K562 (cell line): ENCODE data around the gene RHBG. TPM values are rescaled to one million over a fixed set of nuclear protein-coding genes. Genes with fewer than 3 reads are reported as not detected.

Experiments used
- ATF4 ChIP-seq: fragments of 450-650 bp; formaldehyde crosslinking; IDR thresholded peaks from 2 replicates; pipeline ENCODE4 v1.4.0; 2022; ENCODE audit warnings: mild to moderate bottlenecking, moderate library complexity
- CREM ChIP-seq: IDR thresholded peaks from 2 replicates; pipeline ENCODE4 v1.6.1; 2014; ENCODE audit warnings: antibody characterized with exemption, low read depth
- FOXJ2 ChIP-seq: fragments of 200-800 bp; sonication (Bioruptor generic); IDR thresholded peaks from 2 replicates; pipeline ENCODE4 v1.6.1; 2016; ENCODE audit warnings: missing genetic modification characterization, missing compliant biosample characterization
- FOXM1 ChIP-seq, 2 experiments: fragments of 450-650 bp in 1 of 2; sonication (generic) in 1 of 2; formaldehyde crosslinking in 1 of 2; IDR thresholded peaks; 2 replicates each; pipeline versions ENCODE4 v1.6.1 to v1.9.0; 2017 to 2022; ENCODE audit warnings: low read depth in 2 of 2, mild to moderate bottlenecking in 2 of 2, missing genetic modification reagents in 1 of 2, moderate library complexity in 1 of 2
- FUS ChIP-seq: fragments of 200-400 bp; formaldehyde crosslinking; optimal IDR thresholded peaks from 2 replicates; pipeline ENCODE3; 2017; ENCODE audit warnings: low read depth, low read length
- GTF2E2 ChIP-seq: fragments of 200-800 bp; sonication (Bioruptor generic); IDR thresholded peaks from 2 replicates; pipeline ENCODE4 v1.6.1; 2016; ENCODE audit warnings: missing genetic modification characterization, missing compliant biosample characterization
- HCFC1 ChIP-seq: IDR thresholded peaks from 2 replicates; pipeline ENCODE4 v1.6.1; 2012; ENCODE audit warnings: low read depth, low read length, improper control_type of control experiment
- SIRT6 ChIP-seq: IDR thresholded peaks from one replicate; pipeline ENCODE4 v1.6.1; 2012; ENCODE audit warnings: low read depth, mild to moderate bottlenecking, control low read depth, inconsistent platforms, low read length, moderate library complexity
- TCF3 ChIP-seq: sonication (generic); formaldehyde crosslinking; IDR thresholded peaks from 2 replicates; pipeline ENCODE4 v1.4.0; 2020; ENCODE audit warnings: mild to moderate bottlenecking, missing genetic modification reagents
- TEAD2 ChIP-seq: fragments of 450-650 bp; IDR thresholded peaks from 2 replicates; pipeline ENCODE4 v1.6.1; 2016; ENCODE audit warnings: missing genetic modification characterization, control low read depth, missing compliant biosample characterization
- YBX1 ChIP-seq: fragments of 450-650 bp; IDR thresholded peaks from 2 replicates; pipeline ENCODE4 v1.7.1; 2016; ENCODE audit warnings: mild to moderate bottlenecking
- ZBTB26 ChIP-seq: fragments of 450-650 bp; formaldehyde crosslinking; IDR thresholded peaks from 2 replicates; pipeline ENCODE4 v1.4.0; 2022; ENCODE audit warnings: missing genetic modification characterization
- ZFPM2 ChIP-seq: fragments of 250-450 bp; sonication (Bioruptor Pico); IDR thresholded peaks from 2 replicates; pipeline ENCODE4 v1.5.1; 2022; ENCODE audit warnings: mild to moderate bottlenecking
- ZNF143 ChIP-seq: sonication (generic); formaldehyde crosslinking; IDR thresholded peaks from 2 replicates; pipeline ENCODE4 v1.9.0; 2022; ENCODE audit warnings: mild to moderate bottlenecking, missing genetic modification reagents
- ZNF24 ChIP-seq: fragments of 450-650 bp; IDR thresholded peaks from 2 replicates; pipeline ENCODE4 v1.6.1; 2016
- ZNF512 ChIP-seq: IDR thresholded peaks from 2 replicates; pipeline ENCODE4 v1.6.1; 2016; ENCODE audit warnings: missing genetic modification characterization, missing compliant biosample characterization
- ZNF592 ChIP-seq: fragments of 450-650 bp; IDR thresholded peaks from 2 replicates; pipeline ENCODE4 v1.6.1; 2017; ENCODE audit warnings: antibody characterized with exemption, mild to moderate bottlenecking
- ZNF780A ChIP-seq: fragments of 250-450 bp; sonication (Bioruptor Pico); IDR thresholded peaks from 2 replicates; pipeline ENCODE4 v1.5.0; 2021; ENCODE audit warnings: mild to moderate bottlenecking
- ZSCAN32 ChIP-seq: fragments of 450-650 bp; formaldehyde crosslinking; IDR thresholded peaks from 2 replicates; pipeline ENCODE4 v1.4.0; 2020; ENCODE audit warnings: mild to moderate bottlenecking, moderate library complexity
- polyA plus RNA-seq, 8 experiments: library from polyadenylated mRNA; depleted of rRNA in 4 of 8; stranded (reverse) in 5 of 8; unstranded in 3 of 8; fragments of >200 nt; fragmentation: Nextera tagmentation in 2 of 8; fragmentation: Illumina TruSeq in 1 of 8; extraction: Ambion mirVana in 2 of 8; extraction: Trizol in 1 of 8; gene quantifications; 2 replicates each; pipeline versions ENCODE4 v1.2.1 to v1.2.3, GENCODE V29; 2011 to 2014; ENCODE audit warnings: inconsistent platforms in 1 of 8, missing spikeins in 1 of 8
- total RNA-seq, 7 experiments: library from RNA; depleted of rRNA in 6 of 7; stranded (reverse); fragments of >200 nt in 6 of 7; fragmentation: Illumina TruSeq in 2 of 7; extraction: Trizol in 2 of 7; gene quantifications; 2 replicates each; pipeline versions ENCODE4 v1.2.1 to v1.2.3, GENCODE V29; 2011 to 2021; ENCODE audit warnings: low replicate concordance in 1 of 7
- TF ChIP-seq, protein P1 (sequence below): sonication (generic); formaldehyde crosslinking; IDR thresholded peaks from 2 replicates; pipeline ENCODE4 v1.8.0; 2022; ENCODE audit warnings: missing genetic modification reagents, mild to moderate bottlenecking, borderline replicate concordance

Gene RHBG
- total and polyA plus RNA-seq, 9 of the 15 experiments (the other 6 are each of a cell fraction or from before 2014, with no cell fraction given) = not detected

DNA sequence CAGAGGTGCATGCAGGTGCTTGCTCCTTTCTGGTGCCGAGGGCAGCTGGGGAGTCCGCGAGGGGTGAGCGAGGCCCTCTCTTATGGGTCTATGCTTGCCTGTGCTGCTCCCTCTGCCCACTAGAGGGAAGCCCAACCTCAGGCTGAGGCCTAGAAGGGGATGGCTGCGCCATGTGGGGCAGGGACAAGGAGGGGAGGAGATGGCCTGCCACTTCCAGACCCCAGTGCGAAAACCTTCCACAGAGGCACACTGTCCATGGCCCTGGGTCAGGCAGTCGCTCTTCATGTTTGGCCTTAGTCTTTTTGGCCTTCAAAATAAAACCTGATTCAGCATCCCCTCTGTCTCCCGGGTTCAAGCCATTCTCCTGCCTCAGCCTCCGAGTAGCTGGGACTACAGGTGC lies 14.0 kb downstream of the RHBG start (continued):
- TF ChIP-seq TEAD2 (no peak), SIRT6 (no peak), ZNF780A (CRISPR knock-in tag) (no peak), ZFPM2 (no peak), TCF3 (no peak), ZSCAN32 (CRISPR knock-in tag) (no peak), GTF2E2 (tag) (no peak), CREM (peak; percentile 36), ZNF512 (tag) (no peak), ZNF24 (peak; percentile 91), ATF4 (CRISPR knock-in tag) (no peak), ZNF592 (no peak), ZBTB26 (CRISPR knock-in tag) (no peak), FUS (no peak), FOXJ2 (tag) (no peak), ZNF143 (no peak), YBX1 (no peak), HCFC1 (peak; percentile 26; the same call in 1 of the 2 replicates), FOXM1 (IDR thresholded peaks at IDR 0.05; ENCODE audit: low read depth) (no peak), FOXM1 (CRISPR knock-in tag; IDR thresholded peaks at IDR 0.05; ENCODE audit: low read depth) (no peak)
- TF ChIP-seq, protein P1, sequence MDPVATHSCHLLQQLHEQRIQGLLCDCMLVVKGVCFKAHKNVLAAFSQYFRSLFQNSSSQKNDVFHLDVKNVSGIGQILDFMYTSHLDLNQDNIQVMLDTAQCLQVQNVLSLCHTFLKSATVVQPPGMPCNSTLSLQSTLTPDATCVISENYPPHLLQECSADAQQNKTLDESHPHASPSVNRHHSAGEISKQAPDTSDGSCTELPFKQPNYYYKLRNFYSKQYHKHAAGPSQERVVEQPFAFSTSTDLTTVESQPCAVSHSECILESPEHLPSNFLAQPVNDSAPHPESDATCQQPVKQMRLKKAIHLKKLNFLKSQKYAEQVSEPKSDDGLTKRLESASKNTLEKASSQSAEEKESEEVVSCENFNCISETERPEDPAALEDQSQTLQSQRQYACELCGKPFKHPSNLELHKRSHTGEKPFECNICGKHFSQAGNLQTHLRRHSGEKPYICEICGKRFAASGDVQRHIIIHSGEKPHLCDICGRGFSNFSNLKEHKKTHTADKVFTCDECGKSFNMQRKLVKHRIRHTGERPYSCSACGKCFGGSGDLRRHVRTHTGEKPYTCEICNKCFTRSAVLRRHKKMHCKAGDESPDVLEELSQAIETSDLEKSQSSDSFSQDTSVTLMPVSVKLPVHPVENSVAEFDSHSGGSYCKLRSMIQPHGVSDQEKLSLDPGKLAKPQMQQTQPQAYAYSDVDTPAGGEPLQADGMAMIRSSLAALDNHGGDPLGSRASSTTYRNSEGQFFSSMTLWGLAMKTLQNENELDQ = no peak
